OCI-LY3 (cell line): Measurements from ENCODE around the gene LYPD5.

Experiments
- EZH2phosphoT487 ChIP-seq: fragments of 200-600 bp; shearing (Covaris generic); IDR thresholded peaks from 2 replicates; pipeline ENCODE4 v1.6.1; 2018; ENCODE audit warnings: antibody characterized with exemption, mixed run types, low read depth
- TF ChIP-seq, protein P1 (sequence below): fragments of 200-600, 300-600 bp; sonication (generic); IDR thresholded peaks from 2 replicates; pipeline ENCODE4 v1.5.1; 2014; ENCODE audit warnings: antibody characterized with exemption, low read length, low read depth

DNA sequence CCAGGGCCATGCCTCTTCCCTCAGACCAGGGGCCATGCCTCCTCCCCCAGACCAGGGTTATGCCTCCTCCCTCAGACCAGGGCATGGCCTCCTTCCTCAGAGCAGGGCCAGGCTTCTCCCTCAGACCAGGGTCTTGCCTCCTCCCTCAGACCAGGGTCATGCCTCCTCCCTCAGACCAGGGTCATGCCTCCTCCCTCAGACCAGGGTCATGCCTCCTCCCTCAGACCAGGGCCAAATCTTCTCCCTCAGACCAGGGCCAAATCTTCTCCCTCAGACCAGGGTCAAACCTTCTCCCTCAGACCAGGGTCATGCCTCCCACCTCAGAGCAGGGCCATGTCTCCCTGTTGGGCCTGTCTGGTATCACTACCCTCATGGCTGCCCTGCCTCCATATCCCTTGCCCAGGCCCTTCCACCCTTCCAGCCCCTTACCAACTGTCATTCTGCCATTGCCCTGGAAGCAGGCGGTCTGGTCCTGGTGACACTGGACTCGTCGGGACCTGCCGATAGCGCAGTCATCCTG lies 4.2 kb downstream of the LYPD5 start:
- TF ChIP-seq, protein P1, sequence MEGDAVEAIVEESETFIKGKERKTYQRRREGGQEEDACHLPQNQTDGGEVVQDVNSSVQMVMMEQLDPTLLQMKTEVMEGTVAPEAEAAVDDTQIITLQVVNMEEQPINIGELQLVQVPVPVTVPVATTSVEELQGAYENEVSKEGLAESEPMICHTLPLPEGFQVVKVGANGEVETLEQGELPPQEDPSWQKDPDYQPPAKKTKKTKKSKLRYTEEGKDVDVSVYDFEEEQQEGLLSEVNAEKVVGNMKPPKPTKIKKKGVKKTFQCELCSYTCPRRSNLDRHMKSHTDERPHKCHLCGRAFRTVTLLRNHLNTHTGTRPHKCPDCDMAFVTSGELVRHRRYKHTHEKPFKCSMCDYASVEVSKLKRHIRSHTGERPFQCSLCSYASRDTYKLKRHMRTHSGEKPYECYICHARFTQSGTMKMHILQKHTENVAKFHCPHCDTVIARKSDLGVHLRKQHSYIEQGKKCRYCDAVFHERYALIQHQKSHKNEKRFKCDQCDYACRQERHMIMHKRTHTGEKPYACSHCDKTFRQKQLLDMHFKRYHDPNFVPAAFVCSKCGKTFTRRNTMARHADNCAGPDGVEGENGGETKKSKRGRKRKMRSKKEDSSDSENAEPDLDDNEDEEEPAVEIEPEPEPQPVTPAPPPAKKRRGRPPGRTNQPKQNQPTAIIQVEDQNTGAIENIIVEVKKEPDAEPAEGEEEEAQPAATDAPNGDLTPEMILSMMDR = no peak
- no peak for TF ChIP-seq EZH2phosphoT487
